ENCODE data around the gene GJC3. TPM values are rescaled to one million over a fixed set of nuclear protein-coding genes. Genes with fewer than 3 reads are reported as not detected.

GJC3 gene
- 0.14 to 0.31 TPM (median 0.21 TPM) in 4 of 5 replicates, not detected in the other for total RNA-seq (2022; extraction: Qiagen RNA extraction; ENCODE audit: low read depth)

GRCh38 chr7:99928994-99929729 lies at the start of gene GJC3:
GJC3 (minus strand) TSS chr7:99929620; CDS start chr7:99929620, 0 bp downstream.

GRCh38 chr7:99975782-99976521 lies 46.5 kb upstream of the GJC3 start, which contains the start of gene AZGP1:
AZGP1 (minus strand) TSS chr7:99976031; CDS start chr7:99976020, 11 bp downstream.

GRCh38 chr7:99918959-99919813 lies 10.2 kb downstream of the GJC3 start, which contains the start of gene TRIM4:
TRIM4 (minus strand) TSS chr7:99919530; CDS start chr7:99919401, 129 bp downstream.

GRCh38 chr7:99876933-99877332 lies 52.5 kb downstream of the GJC3 start, which contains the start of gene OR2AE1:
OR2AE1 (minus strand) TSS chr7:99877033; CDS start chr7:99877033, 0 bp downstream.

Other genes with a start within 250 kb of the GJC3 start
- gene CYP3A5, start 249.6 kb downstream of the GJC3 start, total RNA-seq (2022; extraction: Qiagen RNA extraction; ENCODE audit: low read depth): 1.1 to 1.6 TPM (median 1.5 TPM) in 5 replicates
- not detected in 5 replicates for gene CYP3A7, start 194.4 kb downstream of the GJC3 start, total RNA-seq (2022; extraction: Qiagen RNA extraction; ENCODE audit: low read depth)
- gene CYP3A4, start 145.4 kb downstream of the GJC3 start, total RNA-seq (2022; extraction: Qiagen RNA extraction; ENCODE audit: low read depth): 0.10 TPM in 1 of 5 replicates, not detected in the others
- gene CYP3A43, start 101.6 kb downstream of the GJC3 start, total RNA-seq (2022; extraction: Qiagen RNA extraction; ENCODE audit: low read depth): not detected in 5 replicates
- not detected in 5 replicates for gene OR2AE1, start 52.6 kb downstream of the GJC3 start, total RNA-seq (2022; extraction: Qiagen RNA extraction; ENCODE audit: low read depth)
- 20.5 to 27.9 TPM (median 26.3 TPM) in 5 replicates for gene TRIM4, start 10.1 kb downstream of the GJC3 start, total RNA-seq (2022; extraction: Qiagen RNA extraction; ENCODE audit: low read depth)
- gene AZGP1, start 46.4 kb upstream of the GJC3 start, total RNA-seq (2022; extraction: Qiagen RNA extraction; ENCODE audit: low read depth): 0.27 TPM in 1 of 5 replicates, not detected in the others
- 6.1 to 9.9 TPM (median 9.2 TPM) in 5 replicates for gene ZKSCAN1, start 86.0 kb upstream of the GJC3 start, total RNA-seq (2022; extraction: Qiagen RNA extraction; ENCODE audit: low read depth)
- gene ZSCAN21, start 120.2 kb upstream of the GJC3 start, total RNA-seq (2022; extraction: Qiagen RNA extraction; ENCODE audit: low read depth): 9.3 to 12.1 TPM (median 10.1 TPM) in 5 replicates
- gene ZNF3, start 152.1 kb upstream of the GJC3 start, total RNA-seq (2022; extraction: Qiagen RNA extraction; ENCODE audit: low read depth): 18.2 to 23.1 TPM (median 19.7 TPM) in 5 replicates
- 149 to 206 TPM (median 179 TPM) in 5 replicates for gene COPS6, start 159.3 kb upstream of the GJC3 start, total RNA-seq (2022; extraction: Qiagen RNA extraction; ENCODE audit: low read depth)
- gene MCM7, start 171.8 kb upstream of the GJC3 start, total RNA-seq (2022; extraction: Qiagen RNA extraction; ENCODE audit: low read depth): 234 to 255 TPM (median 254 TPM) in 5 replicates
- 12.3 to 15.4 TPM (median 14.5 TPM) in 5 replicates for gene AP4M1, start 172.0 kb upstream of the GJC3 start, total RNA-seq (2022; extraction: Qiagen RNA extraction; ENCODE audit: low read depth)
- 57.6 to 68.0 TPM (median 64.7 TPM) in 5 replicates for gene TAF6, start 189.7 kb upstream of the GJC3 start, total RNA-seq (2022; extraction: Qiagen RNA extraction; ENCODE audit: low read depth)
- gene CNPY4, start 190.0 kb upstream of the GJC3 start, total RNA-seq (2022; extraction: Qiagen RNA extraction; ENCODE audit: low read depth): 10.5 to 12.4 TPM (median 10.8 TPM) in 5 replicates
- 2.7 to 3.8 TPM (median 3.1 TPM) in 5 replicates for gene MBLAC1, start 197.3 kb upstream of the GJC3 start, total RNA-seq (2022; extraction: Qiagen RNA extraction; ENCODE audit: low read depth)
- 141 to 188 TPM (median 175 TPM) in 5 replicates for gene LAMTOR4, start 219.3 kb upstream of the GJC3 start, total RNA-seq (2022; extraction: Qiagen RNA extraction; ENCODE audit: low read depth)
- gene TRAPPC14, start 229.1 kb upstream of the GJC3 start, total RNA-seq (2022; extraction: Qiagen RNA extraction; ENCODE audit: low read depth): 8.7 to 16.1 TPM (median 12.9 TPM) in 5 replicates
- gene GAL3ST4, start 239.0 kb upstream of the GJC3 start, total RNA-seq (2022; extraction: Qiagen RNA extraction; ENCODE audit: low read depth): 0.07 to 0.08 TPM in 2 of 5 replicates, not detected in the others
- gene GPC2, start 247.8 kb upstream of the GJC3 start, total RNA-seq (2022; extraction: Qiagen RNA extraction; ENCODE audit: low read depth): 0.54 to 1.1 TPM (median 0.96 TPM) in 5 replicates
- gene STAG3, start 248.3 kb upstream of the GJC3 start, total RNA-seq (2022; extraction: Qiagen RNA extraction; ENCODE audit: low read depth): 0.10 to 0.50 TPM (median 0.20 TPM) in 4 of 5 replicates, not detected in the other